ENCODE measurements around the gene DNPEP. TPM values are rescaled to one million over a fixed set of nuclear protein-coding genes. Genes with fewer than 3 reads are reported as not detected.

Gene DNPEP
- total and polyA plus RNA-seq, 2 of the 8 experiments (the other 6 are each of a cell fraction or from before 2014, with no cell fraction given) = 59.8 to 109 TPM

- H2BK120ac ChIP-seq (replicated peaks; ENCODE audit: low read depth, low read length) = no peak overlapping the region
- H3K36me3 ChIP-seq (ENCODE audit: control insufficient read depth in 2 of 4, insufficient read depth in 4 of 4, low read length in 3 of 4) = no peaks in the 10 kb centered on the region
- no peak overlapping the region for H3K23ac ChIP-seq (ENCODE audit: insufficient read length)
- peaks cover 0 to 2% of the 10 kb centered on the region in 2 experiments for H4K20me1 ChIP-seq (replicated peaks in 1 of 2; ENCODE audit: control insufficient read depth in 1 of 2, insufficient read depth in 2 of 2, low read length in 2 of 2)
- no peak overlapping the region for H2BK12ac ChIP-seq (ENCODE audit: low read depth, low read length)
- H2AK5ac ChIP-seq (ENCODE audit: low read depth, low read length) = no peak overlapping the region
- H4K91ac ChIP-seq (replicated peaks; ENCODE audit: insufficient read length, low read length) = no peak overlapping the region
- no peak for FAIRE-seq
- no peaks in the 10 kb centered on the region for H3K79me1 ChIP-seq (ENCODE audit: low read depth, low read length)
- no peak overlapping the region for H4K8ac ChIP-seq (ENCODE audit: extremely low read depth, insufficient read depth, low read length)
- no peak overlapping the region for H2AFZ ChIP-seq (ENCODE audit: low read length)
- peaks cover 8 to 26% (median 13%) of the 10 kb centered on the region in 4 experiments for H3K4me1 ChIP-seq (replicated peaks in 1 of 4; ENCODE audit: control insufficient read depth in 3 of 4, insufficient read depth in 4 of 4, low read length in 3 of 4)
- H2BK5ac ChIP-seq (ENCODE audit: low read depth, low read length) = no peak overlapping the region
- no peak overlapping the region for H2BK15ac ChIP-seq (ENCODE audit: low read length)
- H3K27ac ChIP-seq (ENCODE audit: low read depth, low read length) = no peak overlapping the region
- no peak for TF ChIP-seq TAF7 (optimal IDR thresholded peaks at IDR 0.05; ENCODE audit: borderline replicate concordance, low read depth, low read length)
- TF ChIP-seq, protein P1, sequence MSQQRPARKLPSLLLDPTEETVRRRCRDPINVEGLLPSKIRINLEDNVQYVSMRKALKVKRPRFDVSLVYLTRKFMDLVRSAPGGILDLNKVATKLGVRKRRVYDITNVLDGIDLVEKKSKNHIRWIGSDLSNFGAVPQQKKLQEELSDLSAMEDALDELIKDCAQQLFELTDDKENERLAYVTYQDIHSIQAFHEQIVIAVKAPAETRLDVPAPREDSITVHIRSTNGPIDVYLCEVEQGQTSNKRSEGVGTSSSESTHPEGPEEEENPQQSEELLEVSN (IDR thresholded peaks at IDR 0.05) = no peak
- no peak overlapping the region for H4K5ac ChIP-seq (ENCODE audit: insufficient read length, low read depth, low read length)
- no peak overlapping the region for H3K4me2 ChIP-seq (ENCODE audit: insufficient read depth in 1 of 2, low read depth in 2 of 2, low read length in 2 of 2)
- H3K79me2 ChIP-seq (ENCODE audit: control insufficient read depth in 1 of 2, insufficient read depth in 2 of 2, low read length in 2 of 2) = no peaks in the 10 kb centered on the region
- no peak overlapping the region for H3K18ac ChIP-seq (ENCODE audit: extremely low read depth, low read length)
- ChIA-PET CTCF (ENCODE audit: partially characterized antibody) (interaction anchor here (1.2 to 88.6 kb wide), 5 partner anchors 8 to 69 kb away, joined by 4 to 7248 read pairs (median 21); partner anchors contain the start of genes ASIC4, CHPF, GMPPA and SPEG), POLR2A (ENCODE audit: partially characterized antibody) (no interaction called here)
- H3K56ac ChIP-seq (replicated peaks; ENCODE audit: insufficient read length, low read depth, low read length) = no peak overlapping the region
- 89% methylated on average over 8 of the region's 8 CpGs; no CpG with 5 or more reads in 1 of the 2 experiments for WGBS, 2 experiments (ENCODE audit: extremely low coverage in 1 of 2, insufficient coverage in 1 of 2, insufficient read length in 1 of 2, insufficient replicate concordance in 2 of 2, low coverage in 1 of 2, low lambda C conversion rate in 2 of 2, missing lambda C conversion rate in 1 of 2)
- H2BK20ac ChIP-seq (ENCODE audit: low read length) = no peak overlapping the region
- no peak for DNase-seq (ENCODE audit: low read depth in 1 of 2, low spot score in 2 of 2)
- peaks cover 15 to 36% (median 30%) of the 10 kb centered on the region in 4 experiments for H3K27me3 ChIP-seq (replicated peaks in 1 of 4; ENCODE audit: control insufficient read depth in 3 of 4, extremely low read depth in 1 of 4, insufficient read depth in 3 of 4, low read length in 3 of 4)
- H3K4me3 ChIP-seq (ENCODE audit: extremely low read depth in 1 of 4, insufficient read depth in 2 of 4, low read depth in 3 of 4, low read length in 4 of 4) = no peak overlapping the region
- H3K4ac ChIP-seq (replicated peaks; ENCODE audit: insufficient read length, low read depth, low read length) = no peak overlapping the region
- H3K14ac ChIP-seq (ENCODE audit: insufficient read length) = no peak overlapping the region
- no peak overlapping the region for H3K9ac ChIP-seq (replicated peaks in 1 of 4; ENCODE audit: extremely low read depth in 1 of 4, low read depth in 3 of 4, low read length in 3 of 4)
- no peaks in the 10 kb centered on the region for H3K9me3 ChIP-seq (ENCODE audit: insufficient read depth in 2 of 2, low read depth in 1 of 2, low read length in 1 of 2)
- H3K23me2 ChIP-seq (ENCODE audit: low read depth, low read length) = peaks cover 2% of the 10 kb centered on the region
Measured at GRCh38 chr2:219420687-219421086, 33.0 kb upstream of the DNPEP start.

Data from H1 (cell line).